WTC11 (cell line): ENCODE measurements around the gene EGLN2.

Experiments
- ATF2 ChIP-seq: sonication (generic); formaldehyde crosslinking; IDR thresholded peaks from 2 replicates; pipeline ENCODE4 v1.8.1; 2022; ENCODE audit warnings: low read depth, missing genetic modification reagents, borderline replicate concordance
- ESRRA ChIP-seq: sonication (generic); formaldehyde crosslinking; IDR thresholded peaks from 2 replicates; pipeline ENCODE4 v1.8.1; 2022; ENCODE audit warnings: mild to moderate bottlenecking, missing genetic modification reagents, borderline replicate concordance
- FOXJ3 ChIP-seq: sonication (generic); formaldehyde crosslinking; IDR thresholded peaks from 2 replicates; pipeline ENCODE4 v1.9.0; 2021; ENCODE audit warnings: missing genetic modification reagents, mild to moderate bottlenecking, borderline replicate concordance
- JUN ChIP-seq: sonication (generic); formaldehyde crosslinking; IDR thresholded peaks from 2 replicates; pipeline ENCODE4 v1.8.0; 2023; ENCODE audit warnings: mild to moderate bottlenecking, missing genetic modification reagents
- KAT7 ChIP-seq: sonication (generic); formaldehyde crosslinking; IDR thresholded peaks from 2 replicates; pipeline ENCODE4 v1.8.1; 2023; ENCODE audit warnings: missing genetic modification reagents, mild to moderate bottlenecking, borderline replicate concordance
- NR2C2 ChIP-seq: sonication (generic); formaldehyde crosslinking; IDR thresholded peaks from 2 replicates; pipeline ENCODE4 v1.8.0; 2022; ENCODE audit warnings: mild to moderate bottlenecking, missing genetic modification reagents
- SP1 ChIP-seq: sonication (generic); formaldehyde crosslinking; conservative IDR thresholded peaks from 2 replicates; pipeline ENCODE4 v1.8.1; 2022; ENCODE audit warnings: missing genetic modification reagents
- TP53 ChIP-seq: sonication (generic); formaldehyde crosslinking; IDR thresholded peaks from 2 replicates; pipeline ENCODE4 v1.8.1; 2023; ENCODE audit warnings: mild to moderate bottlenecking, missing genetic modification reagents
- USF1 ChIP-seq: sonication (generic); formaldehyde crosslinking; IDR thresholded peaks from 2 replicates; pipeline ENCODE4 v1.8.0; 2022; ENCODE audit warnings: mild to moderate bottlenecking, missing genetic modification reagents
- ZNF317 ChIP-seq: sonication (generic); formaldehyde crosslinking; IDR thresholded peaks from 2 replicates; pipeline ENCODE4 v1.8.1; 2023; ENCODE audit warnings: low read depth, mild to moderate bottlenecking, moderate library complexity, missing genetic modification reagents, borderline replicate concordance
- TF ChIP-seq, protein P1 (sequence below): fragments of 200-600 bp; IDR thresholded peaks from 2 replicates; pipeline ENCODE4 v1.8.0; 2022; ENCODE audit warnings: antibody characterized with exemption
- TF ChIP-seq, protein P2 (sequence below): sonication (generic); formaldehyde crosslinking; IDR thresholded peaks from 2 replicates; pipeline ENCODE4 v1.8.0; 2022; ENCODE audit warnings: mild to moderate bottlenecking, missing genetic modification reagents

DNA sequence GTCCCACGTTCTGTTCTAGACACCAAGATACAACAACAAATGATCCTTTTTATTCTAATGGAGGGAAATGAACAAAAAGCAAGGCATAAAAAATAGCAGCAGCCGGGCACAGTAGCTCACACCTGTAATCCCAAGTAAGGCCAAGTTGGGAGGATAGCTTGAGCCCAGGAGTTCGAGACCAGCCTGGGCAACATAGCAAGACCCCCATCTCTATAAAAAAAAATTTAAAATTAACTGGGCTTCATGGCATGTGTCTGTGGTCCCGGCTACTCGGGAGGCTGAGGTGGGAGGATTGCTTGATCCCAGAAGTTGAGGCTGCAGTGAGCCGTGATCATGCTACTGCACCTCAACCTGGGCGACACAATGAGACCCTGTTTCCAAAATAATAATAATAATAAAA lies 22.6 kb upstream of the EGLN2 start:
- TF ChIP-seq, protein P1, sequence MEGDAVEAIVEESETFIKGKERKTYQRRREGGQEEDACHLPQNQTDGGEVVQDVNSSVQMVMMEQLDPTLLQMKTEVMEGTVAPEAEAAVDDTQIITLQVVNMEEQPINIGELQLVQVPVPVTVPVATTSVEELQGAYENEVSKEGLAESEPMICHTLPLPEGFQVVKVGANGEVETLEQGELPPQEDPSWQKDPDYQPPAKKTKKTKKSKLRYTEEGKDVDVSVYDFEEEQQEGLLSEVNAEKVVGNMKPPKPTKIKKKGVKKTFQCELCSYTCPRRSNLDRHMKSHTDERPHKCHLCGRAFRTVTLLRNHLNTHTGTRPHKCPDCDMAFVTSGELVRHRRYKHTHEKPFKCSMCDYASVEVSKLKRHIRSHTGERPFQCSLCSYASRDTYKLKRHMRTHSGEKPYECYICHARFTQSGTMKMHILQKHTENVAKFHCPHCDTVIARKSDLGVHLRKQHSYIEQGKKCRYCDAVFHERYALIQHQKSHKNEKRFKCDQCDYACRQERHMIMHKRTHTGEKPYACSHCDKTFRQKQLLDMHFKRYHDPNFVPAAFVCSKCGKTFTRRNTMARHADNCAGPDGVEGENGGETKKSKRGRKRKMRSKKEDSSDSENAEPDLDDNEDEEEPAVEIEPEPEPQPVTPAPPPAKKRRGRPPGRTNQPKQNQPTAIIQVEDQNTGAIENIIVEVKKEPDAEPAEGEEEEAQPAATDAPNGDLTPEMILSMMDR: no peak
- TF ChIP-seq JUN (CRISPR knock-in tag) (no peak), FOXJ3 (no peak), SP1 (CRISPR knock-in tag) (no peak), ZNF317 (CRISPR knock-in tag) (no peak), ESRRA (CRISPR knock-in tag) (no peak), USF1 (no peak), KAT7 (CRISPR knock-in tag) (no peak), TP53 (CRISPR knock-in tag) (no peak), ATF2 (CRISPR knock-in tag) (no peak), NR2C2 (CRISPR knock-in tag) (no peak)
- TF ChIP-seq, protein P2, sequence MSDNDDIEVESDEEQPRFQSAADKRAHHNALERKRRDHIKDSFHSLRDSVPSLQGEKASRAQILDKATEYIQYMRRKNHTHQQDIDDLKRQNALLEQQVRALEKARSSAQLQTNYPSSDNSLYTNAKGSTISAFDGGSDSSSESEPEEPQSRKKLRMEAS (CRISPR knock-in tag): no peak
